ENCODE measurements around the gene DERA.
"Not testable (repeated sequence)": the region's sequence is repeated elsewhere in the genome, so short reads cannot be mapped to it uniquely, and the experiment has no call there.

The DERA gene

DNA sequence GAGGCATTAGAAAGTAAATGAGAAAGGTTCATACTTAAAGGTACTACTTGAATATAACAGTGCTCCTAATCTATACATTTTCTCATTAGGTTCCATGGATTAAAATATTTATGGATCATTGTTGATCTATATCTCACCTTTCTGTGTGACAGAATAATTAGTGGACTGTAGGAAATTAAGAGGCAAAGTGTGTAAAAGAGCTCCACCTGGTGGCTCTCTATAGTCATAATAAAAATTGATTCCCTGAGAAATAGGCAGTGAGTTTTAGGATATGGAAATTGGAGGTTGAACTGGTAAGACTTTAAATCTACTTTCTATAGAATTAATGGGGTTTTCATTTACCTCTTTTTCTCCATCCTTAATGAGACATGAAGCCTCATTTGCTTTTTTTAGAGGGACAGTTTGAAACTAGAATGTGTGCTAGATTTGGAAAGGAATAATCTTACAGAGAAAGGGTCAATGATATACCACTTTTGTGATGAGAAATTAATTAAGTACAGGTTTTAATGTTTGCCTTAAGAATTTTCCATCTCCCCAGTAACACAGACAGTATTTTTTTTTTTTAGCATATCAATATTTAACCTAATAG is 11.8 kb upstream of the DERA start:
- in situ Hi-C loops (cut with HindIII; ENCODE audit: low sequenced_read_pairs), result no loop called here

DNA sequence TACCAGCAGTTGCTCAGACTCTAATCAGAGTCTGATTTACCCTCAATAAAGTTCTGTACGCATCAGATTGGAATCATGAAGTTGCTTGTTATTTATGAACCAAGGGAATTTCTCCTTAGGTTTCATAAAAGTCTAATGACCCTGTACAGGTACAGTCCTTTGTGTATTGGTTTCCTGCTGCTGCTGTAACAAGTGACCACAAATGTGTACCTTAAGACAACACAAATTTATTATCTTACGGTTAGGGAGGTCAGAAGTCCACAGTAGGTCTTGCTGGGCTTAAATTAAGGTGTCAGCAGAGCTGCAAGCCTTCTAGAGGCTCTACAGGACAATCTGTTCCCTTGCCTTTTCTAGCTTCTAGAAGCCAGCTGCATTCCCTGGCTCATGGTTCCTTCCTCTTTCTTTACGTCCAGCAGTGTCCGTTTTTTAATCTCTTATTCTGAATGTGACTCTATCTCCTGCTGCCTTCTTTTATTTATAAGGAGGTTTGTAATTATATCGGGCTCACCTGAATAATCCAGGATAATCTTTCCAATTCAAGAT is 6.7 kb upstream of the DERA start:
- in situ Hi-C loops (cut with HindIII; ENCODE audit: low sequenced_read_pairs), result no loop called here

DNA sequence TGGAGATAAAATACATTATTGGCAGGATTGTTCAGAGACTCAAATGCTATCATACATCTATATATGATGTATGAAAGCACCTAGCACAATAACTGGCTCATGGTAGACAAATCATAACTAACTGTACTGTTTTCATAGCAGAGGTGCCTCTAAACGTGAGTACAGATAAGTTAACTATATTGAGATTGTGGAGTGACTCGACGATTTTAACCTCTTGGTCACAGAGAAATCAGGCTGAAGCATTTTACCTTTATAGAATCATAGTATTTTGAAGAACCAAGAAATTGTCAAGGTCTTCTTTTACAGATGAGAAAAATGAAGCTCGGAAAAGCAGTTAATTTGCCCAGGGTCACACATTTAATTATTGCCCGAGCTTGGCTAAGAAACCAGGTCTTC is 666 bp upstream of the DERA start:
- in situ Hi-C loops (cut with HindIII; ENCODE audit: low sequenced_read_pairs), result loop anchor here (5.0 kb wide), 1 partner anchor 57 kb away; no protein-coding TSS in a partner anchor

DNA sequence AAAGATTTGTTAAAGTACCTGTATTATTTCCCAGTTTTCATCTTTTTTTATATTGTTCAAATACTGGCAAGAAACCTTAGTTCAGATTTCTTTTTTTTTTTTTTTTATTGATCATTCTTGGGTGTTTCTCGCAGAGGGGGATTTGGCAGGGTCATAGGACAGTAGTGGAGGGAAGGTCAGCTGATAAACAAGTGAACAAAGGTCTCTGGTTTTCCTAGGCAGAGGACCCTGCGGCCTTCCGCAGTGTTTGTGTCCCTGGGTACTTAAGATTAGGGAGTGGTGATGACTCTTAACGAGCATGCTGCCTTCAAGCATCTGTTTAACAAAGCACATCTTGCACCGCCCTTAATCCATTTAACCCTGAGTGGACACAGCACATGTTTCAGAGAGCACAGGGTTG is 799 bp downstream of the DERA start:
- in situ Hi-C loops (cut with HindIII; ENCODE audit: low sequenced_read_pairs), result loop anchor here (5.0 kb wide), 1 partner anchor 55 kb away; no protein-coding TSS in a partner anchor

DNA sequence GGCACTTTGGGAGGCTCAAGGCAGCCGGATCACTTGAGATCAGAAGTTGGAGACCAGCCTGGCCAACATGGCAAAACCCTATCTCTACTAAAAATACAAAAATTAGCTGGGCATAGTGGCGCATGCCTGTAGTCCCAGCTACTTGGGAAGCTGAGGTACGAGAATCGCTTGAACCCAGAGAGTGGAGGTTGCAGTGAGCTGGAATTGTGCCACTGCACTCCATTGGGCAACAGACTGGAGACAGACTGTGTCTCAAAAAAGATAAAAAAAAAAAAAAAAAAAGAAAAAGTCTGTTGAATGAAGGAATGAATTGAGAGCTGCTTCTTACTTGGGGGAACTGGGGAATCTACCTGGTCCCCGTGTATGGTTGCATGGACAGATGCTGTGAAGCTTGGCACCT is 3.0 kb downstream of the DERA start:
- in situ Hi-C loops (cut with HindIII; ENCODE audit: low sequenced_read_pairs), result loop anchor here (5.0 kb wide), 1 partner anchor 53 kb away; no protein-coding TSS in a partner anchor

DNA sequence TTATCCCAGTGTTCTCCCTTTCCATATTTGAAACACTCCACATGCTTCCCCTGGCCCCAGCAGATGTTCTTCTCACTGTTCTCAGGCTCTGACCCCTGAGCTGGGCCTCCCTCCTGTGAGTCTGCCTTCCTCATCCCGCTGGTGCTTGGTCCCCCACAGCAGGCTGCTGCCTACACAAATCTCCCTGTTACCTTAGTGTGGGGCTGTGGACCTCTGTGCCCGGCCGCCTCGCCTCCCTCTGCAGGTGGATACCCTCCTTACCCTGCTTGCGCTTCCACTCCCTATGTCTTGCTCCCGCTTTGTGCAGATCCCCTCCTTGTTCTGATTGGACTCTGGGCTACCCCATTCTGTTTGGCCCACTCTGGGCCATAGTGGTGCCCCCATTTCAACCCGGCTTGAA is 6.9 kb downstream of the DERA start:
- in situ Hi-C loops (cut with HindIII; ENCODE audit: low sequenced_read_pairs), result no loop called here

DNA sequence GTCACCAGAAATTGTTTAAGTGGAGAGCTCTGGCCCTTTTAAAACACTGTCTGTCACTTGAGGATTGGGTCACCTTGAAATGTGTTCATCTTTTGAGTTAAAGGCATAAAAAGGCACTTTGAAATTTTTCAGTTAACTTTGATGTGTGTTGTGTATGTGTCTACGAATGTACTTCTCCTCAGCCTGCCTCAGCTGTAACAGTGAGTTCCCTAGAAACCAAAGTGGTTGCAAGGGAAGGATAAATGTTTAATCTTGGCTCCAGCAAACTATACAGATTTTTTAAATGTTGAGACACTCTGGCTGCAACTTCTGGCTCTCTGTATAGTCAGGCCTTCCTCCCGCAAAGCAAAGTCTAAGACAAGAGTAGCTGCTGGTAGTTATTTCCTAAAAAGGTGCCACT is 8.3 kb downstream of the DERA start:
- in situ Hi-C loops (cut with HindIII; ENCODE audit: low sequenced_read_pairs), result no loop called here

DNA sequence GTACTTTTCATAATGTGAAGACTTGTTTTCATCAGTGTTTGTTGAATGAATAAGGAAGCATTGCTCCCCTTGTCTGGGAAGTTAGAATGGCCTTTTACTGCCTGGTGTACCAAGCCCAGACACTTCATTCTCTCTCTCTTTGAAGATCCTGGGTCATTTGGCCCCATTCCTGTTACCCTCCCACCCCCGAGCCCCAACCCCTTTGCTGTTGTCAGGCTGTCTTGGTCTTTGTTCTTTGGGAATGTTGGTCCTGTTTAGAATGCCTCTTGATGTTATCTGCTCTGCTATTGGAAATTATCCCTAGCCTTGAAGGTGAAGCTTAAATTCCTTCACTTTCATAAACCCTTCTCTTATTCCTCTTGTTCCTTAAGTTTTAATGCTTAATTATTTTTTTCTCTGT is 13.8 kb downstream of the DERA start:
- in situ Hi-C loops (cut with HindIII; ENCODE audit: low sequenced_read_pairs), result no loop called here

DNA sequence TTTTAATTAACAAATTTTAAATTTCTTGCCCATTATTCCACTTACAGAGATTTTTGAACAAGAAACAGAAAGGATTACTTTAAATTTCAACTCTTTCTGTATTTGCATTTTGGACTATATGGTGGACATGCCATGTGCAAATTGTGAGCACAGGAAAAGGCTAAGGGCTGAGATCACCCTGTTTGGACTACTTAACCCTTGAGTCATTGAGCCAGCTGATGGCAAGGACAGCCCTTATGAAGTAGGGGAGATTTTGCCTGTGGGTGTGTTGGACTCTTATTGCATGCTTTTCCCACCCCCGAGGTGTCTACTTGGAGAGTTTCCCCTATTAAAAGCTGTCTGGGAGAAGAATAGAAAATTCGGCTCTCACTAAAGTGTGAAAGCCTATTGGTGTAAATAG is 17.2 kb downstream of the DERA start:
- in situ Hi-C loops (cut with HindIII; ENCODE audit: low sequenced_read_pairs), result no loop called here

DNA sequence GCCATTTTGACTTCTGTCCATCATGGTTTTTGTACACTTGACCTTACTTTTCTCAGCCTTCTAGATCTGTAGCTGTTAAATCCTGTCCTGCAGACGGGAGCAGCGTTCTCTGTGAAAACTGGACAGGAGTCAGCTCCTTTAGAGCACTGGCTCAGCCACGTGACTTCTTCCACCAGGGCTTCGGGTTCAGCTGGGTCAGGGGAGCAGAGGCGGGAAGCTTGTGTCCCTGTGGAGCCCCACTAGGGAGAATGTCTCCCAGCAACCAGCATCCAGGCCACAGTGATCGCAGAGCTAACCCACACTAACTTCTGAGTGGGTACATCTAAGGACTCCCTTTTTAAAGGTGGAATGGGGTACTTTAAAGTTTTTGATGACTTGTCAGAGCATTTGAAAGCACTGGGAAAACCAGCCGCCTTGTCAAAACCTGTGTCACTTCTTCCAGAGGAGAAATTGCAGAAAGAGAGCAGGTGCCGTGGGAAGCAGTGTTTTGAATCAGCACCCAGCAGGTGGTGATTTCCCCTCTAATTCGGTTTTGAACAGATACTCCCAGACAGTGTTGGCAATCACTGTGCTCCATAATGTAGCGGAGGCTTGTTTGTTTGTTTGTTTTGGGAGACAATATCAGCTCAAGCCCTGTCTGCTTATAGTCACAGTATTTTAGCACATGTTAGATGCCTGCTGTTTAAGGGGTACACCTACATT is 17.9 kb downstream of the DERA start:
- in situ Hi-C loops (cut with HindIII; ENCODE audit: low sequenced_read_pairs), result no loop called here

DNA sequence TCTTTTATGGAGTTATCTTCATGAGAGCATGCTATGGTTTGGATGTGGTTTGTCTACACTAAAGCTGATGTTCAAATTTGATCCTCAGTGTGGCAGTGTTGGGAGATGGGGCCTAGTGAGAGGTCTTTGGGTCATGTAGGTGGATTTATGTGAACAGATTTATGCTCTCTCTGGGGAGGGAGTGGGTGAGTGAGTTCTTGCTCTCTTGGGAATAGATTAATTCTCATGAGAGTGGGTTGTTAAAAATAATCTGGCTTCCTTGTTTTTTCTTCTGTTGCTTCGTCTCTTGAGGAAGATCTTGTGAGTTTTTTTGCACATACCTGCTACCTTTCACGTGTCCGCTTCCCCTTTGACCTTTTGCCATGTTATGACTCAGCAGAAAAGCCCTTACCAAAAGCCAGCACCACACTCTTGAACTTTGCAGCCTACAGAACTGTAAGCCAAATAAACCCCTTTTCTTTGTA is 20.5 kb downstream of the DERA start:
- in situ Hi-C loops (cut with HindIII; ENCODE audit: low sequenced_read_pairs), result no loop called here

DNA sequence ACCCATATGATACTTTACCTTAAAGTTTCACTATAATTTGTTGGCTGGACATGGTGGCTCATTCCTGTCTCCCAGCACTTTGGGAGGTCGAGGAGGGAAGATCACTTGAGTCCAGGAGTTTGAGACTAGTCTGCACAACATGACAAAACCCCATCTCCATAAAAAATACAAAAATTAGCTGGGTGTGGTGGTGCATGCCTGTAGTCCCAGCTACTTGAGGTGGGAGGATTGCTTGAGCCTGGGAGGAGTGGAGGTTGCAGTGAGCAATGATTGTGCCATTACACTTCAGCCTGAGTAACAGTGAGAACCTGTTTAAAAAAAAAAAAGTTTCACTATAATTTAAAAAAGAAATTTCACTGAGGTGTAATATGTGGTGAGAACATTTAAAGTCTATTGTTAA is 21.2 kb downstream of the DERA start:
- in situ Hi-C loops (cut with HindIII; ENCODE audit: low sequenced_read_pairs), result no loop called here

DNA sequence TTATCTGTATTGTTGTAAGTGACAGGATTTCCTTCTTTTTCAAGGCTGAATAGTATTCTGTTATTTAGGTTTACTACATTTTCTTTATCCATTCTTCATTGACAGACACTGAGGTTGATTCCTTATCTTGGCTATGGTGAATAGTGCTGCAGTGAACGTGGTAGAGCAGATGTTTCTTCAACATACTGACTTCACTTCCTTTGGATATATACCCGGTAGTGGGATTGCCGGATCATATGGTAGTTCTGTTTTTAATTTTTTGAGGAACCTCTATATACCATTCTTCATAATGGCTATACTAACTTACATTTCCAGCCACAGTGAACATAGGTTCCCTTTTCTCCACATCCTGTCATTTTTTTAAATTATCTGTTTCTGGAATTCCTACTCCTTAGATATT is 21.8 kb downstream of the DERA start:
- in situ Hi-C loops (cut with HindIII; ENCODE audit: low sequenced_read_pairs), result no loop called here

DNA sequence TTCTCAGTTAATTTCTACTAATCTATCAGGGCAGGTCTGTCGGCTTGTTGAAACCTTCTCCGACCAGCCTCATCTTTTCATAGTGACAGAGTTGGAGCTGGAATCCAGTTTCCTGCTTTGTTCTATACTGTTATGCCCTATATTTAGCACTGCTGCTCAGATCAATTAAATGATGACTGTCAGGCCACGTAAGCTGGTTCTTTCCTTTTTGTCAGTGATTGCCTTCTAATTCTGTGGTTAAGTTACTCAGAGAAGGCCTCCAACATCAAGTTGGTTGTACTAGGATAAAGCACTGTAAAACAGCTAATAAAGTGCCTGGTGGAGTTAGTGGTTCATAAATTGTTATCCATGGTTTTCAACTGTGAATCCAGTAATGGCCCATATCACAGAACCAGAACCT is 22.6 kb downstream of the DERA start:
- in situ Hi-C loops (cut with HindIII; ENCODE audit: low sequenced_read_pairs), result no loop called here

DNA sequence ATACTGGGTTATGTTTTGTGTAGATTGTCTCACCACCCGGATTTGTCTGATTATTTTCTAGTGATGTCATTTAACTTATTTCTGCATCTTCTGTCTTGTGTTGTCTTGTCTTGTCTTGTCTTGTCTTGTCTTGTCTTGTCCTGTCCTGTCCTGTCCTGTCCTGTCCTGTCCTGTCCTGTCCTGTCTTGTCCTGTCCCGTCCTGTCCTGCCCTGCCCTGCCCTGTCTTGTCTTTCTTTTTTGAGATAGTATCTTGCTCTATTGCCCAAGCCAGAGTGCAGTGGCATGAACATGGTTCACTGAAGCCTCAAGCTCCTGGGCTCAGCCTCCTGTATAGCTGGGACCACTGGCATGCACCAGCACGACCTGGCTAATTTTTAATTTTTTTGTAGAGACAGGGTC is 25.6 kb downstream of the DERA start:
- in situ Hi-C loops (cut with HindIII; ENCODE audit: low sequenced_read_pairs), result no loop called here

DNA sequence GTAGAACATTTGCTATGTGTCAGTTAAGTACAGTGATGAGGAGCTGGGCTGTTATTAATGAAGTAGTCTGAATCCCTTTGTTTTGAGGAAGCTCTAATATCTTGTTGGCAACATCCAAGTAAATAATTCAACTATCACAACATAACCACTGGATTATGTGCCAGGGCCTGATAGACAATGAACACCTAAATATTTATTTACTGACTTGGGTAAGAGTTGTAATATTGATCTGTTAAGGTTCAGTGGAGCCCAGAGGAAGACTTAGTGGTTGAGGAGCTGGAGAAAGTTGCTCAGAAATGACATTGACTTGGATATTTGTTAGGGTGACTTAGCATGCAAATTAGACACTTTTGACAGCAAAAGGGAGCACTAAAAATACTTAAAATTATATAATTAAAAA is 26.8 kb downstream of the DERA start:
- in situ Hi-C loops (cut with HindIII; ENCODE audit: low sequenced_read_pairs), result no loop called here

DNA sequence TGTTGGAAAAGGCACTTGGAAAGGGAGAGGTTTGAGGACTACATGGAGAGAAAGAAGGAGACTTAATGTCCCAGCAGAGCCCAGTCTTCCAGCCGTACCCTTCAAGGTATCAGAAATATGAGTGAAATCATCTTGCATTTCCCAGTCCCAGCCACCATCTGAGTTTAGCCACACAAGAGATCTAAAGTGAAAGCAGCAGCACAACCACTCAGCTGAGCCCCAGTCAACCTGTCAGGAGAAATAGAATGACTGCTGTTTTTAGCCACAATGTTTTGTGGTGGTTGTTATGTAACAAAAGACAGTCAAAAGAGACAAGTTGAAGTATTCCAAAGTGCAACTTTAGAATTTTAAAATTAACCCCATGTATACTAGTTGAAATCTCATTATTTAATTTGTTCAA is 28.0 kb downstream of the DERA start:
- in situ Hi-C loops (cut with HindIII; ENCODE audit: low sequenced_read_pairs), result no loop called here

DNA sequence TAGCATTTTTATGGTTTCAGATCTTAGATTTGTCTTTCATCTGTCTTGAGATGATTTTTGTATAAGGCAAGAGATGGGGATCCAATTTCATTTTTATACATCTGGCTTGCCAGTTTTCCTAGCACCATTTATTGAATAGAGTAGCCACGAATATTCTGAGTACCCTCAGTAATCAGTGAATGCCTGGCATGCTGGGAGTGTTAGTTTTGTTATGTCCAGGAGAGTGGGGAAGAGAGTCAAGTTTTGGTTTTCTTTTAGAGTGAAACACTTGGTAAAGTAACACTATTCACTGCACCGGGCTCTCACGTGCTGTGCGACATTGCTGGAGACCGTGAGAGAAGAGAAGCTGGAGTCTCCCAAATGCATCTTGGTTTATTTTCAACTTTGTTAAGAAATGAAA is 31.3 kb downstream of the DERA start:
- in situ Hi-C loops (cut with HindIII; ENCODE audit: low sequenced_read_pairs), result no loop called here

DNA sequence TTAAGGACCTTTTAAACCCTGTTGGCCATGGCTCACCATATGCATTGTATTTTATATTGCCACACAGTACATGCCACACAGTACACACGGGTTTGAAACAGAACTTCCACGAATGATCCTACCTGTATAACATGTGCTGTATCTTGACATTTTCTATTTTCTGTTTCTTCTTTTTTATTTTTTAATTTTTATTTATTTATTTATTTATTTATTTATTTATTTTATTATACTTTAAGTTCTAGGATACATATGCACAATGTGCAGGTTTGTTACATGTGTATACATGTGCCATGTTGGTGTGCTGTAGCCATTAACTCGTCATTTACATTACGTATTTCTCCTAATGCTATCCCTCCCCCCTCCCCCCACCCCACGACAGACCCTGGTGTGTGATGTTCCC is 32.4 kb downstream of the DERA start:
- in situ Hi-C loops (cut with HindIII; ENCODE audit: low sequenced_read_pairs), result not testable (repeated sequence)

DNA sequence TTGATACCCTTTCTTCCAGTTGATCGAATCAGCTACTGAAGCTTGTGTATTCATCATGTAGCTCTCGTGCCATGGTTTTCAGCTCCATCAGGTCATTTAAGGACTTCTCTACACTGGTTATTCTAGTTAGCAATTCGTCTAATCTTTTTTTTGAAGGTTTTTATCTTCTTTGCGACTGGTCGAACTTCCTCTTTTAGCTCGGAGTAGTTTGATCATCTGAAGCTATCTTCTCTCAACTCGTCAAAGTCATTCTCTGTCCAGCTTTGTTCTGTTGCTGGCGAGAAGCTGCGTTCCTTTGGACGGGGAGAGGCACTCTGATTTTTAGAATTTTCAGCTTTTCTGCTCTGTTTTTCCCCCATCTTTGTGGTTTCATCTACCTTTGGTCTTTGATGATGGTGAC is 37.3 kb downstream of the DERA start:
- in situ Hi-C loops (cut with HindIII; ENCODE audit: low sequenced_read_pairs), result not testable (repeated sequence)

DNA sequence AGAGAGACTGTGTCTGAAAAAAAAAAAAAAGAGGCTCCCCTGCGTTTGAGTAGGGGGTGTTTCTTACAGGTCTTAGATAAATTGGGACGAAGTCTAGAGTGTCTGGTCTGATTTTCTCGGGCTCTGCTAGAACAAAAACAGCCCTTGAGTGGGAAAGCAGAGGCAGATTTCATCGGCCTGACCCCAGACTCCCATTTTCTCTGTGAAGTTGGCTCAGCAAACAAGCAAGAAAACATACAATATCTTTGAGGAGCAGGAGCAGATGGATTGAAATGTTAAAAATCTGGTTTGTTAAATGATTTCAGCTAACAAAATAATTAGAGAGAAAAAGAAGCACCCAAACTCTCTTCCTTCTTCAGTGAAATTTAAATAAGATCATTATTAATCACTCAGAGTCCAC is 44.1 kb downstream of the DERA start:
- in situ Hi-C loops (cut with HindIII; ENCODE audit: low sequenced_read_pairs), result no loop called here

DNA sequence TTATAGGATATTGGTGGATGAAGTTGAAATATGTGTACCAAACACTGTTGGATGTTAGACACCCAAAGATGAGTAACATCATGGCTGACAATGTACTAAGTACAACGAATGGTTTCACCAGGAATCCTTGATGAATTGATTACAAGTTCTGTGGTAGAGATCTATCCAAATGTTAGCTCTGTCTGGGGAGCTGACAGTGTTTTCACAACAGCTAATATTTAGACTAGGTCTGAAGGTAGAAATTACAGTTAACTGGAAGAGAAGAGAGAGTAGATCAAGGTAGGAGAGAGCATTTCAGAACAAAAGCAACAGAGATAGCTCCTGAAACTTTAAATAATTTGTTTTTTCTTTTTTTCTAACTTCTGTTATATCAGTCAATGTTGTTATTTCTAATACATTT is 44.9 kb downstream of the DERA start:
- in situ Hi-C loops (cut with HindIII; ENCODE audit: low sequenced_read_pairs), result no loop called here
